ENCODE results near the gene SLCO3A1.

The SLCO3A1 gene

DNA sequence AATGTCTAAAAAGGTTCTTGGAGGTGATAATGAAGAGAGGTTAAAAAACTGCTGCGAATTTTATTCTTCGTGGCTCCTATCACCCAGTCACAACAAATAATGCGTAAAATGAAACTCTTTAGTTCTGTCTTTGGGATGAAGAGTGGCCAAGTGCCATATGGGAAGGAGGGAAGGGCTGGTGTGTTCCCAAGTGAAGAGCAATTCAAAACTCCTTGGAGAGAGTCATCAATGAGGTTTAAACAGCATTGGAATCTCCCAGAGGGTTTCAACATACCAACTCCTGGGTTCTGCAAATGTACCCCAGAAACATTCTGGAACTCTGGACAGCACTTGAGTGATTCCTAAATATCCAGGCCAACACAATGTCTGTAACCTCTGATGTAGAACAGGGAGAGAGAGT is 45.3 kb downstream of the SLCO3A1 start:
- no peak for DNase-seq (ENCODE audit: low read depth)
- no peak overlapping the region for H3K4me3 ChIP-seq (ENCODE audit: low read length)
- TF ChIP-seq, protein P1, sequence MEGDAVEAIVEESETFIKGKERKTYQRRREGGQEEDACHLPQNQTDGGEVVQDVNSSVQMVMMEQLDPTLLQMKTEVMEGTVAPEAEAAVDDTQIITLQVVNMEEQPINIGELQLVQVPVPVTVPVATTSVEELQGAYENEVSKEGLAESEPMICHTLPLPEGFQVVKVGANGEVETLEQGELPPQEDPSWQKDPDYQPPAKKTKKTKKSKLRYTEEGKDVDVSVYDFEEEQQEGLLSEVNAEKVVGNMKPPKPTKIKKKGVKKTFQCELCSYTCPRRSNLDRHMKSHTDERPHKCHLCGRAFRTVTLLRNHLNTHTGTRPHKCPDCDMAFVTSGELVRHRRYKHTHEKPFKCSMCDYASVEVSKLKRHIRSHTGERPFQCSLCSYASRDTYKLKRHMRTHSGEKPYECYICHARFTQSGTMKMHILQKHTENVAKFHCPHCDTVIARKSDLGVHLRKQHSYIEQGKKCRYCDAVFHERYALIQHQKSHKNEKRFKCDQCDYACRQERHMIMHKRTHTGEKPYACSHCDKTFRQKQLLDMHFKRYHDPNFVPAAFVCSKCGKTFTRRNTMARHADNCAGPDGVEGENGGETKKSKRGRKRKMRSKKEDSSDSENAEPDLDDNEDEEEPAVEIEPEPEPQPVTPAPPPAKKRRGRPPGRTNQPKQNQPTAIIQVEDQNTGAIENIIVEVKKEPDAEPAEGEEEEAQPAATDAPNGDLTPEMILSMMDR (IDR thresholded peaks at IDR 0.05; ENCODE audit: insufficient read depth, low read depth, low read length, missing control alignments), result no peak

DNA sequence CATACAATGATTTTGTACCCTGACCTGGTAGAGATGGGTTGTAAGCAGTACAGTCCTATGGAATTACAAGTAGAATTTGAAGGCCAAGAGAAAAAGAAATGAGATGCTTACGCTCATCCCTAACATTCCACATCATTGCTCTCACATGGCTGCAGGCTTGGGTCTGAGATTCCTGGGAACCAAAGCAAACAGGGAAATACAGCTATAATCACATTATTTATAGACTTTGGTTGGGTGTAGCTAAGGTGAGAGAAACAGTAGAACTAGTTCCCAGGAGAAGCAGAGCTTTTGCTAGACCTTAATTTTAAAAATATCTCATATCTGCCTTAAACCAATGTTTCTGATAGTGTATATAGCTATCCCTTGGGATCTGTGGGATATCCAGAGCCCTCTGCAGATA is 51.4 kb downstream of the SLCO3A1 start:
- no peak for DNase-seq (ENCODE audit: low read depth)
- TF ChIP-seq, protein P1 (IDR thresholded peaks at IDR 0.05; ENCODE audit: insufficient read depth, low read depth, low read length, missing control alignments), result no peak

DNA sequence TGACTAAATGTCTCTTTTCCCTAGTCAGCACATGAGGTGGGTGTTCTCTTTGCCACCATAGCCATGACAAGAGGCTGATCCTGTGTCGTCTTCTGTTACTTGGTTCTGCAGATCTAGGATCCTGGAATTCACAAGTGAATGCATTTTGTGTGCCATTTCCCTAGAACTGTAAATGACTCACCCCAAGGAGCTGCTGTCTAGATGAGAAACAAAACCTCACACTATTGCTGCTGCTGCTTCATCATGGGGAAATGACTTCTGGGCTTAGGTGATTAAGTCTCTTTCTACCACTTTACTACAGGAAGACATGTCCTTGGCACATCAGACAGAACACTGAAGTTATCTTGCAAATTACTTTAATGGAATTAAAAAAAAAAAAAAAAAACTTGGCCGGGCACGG is 54.9 kb downstream of the SLCO3A1 start:
- H3K4me3 ChIP-seq (ENCODE audit: low read length), result no peak overlapping the region
- peak; percentile 82 for DNase-seq (ENCODE audit: low read depth)
- TF ChIP-seq, protein P1 (IDR thresholded peaks at IDR 0.05; ENCODE audit: insufficient read depth, low read depth, low read length, missing control alignments), result no peak

More for the DNA sequence above, 51.4 kb downstream of the SLCO3A1 start:
- H3K4me3 ChIP-seq (ENCODE audit: low read length), result no peak overlapping the region

DNA sequence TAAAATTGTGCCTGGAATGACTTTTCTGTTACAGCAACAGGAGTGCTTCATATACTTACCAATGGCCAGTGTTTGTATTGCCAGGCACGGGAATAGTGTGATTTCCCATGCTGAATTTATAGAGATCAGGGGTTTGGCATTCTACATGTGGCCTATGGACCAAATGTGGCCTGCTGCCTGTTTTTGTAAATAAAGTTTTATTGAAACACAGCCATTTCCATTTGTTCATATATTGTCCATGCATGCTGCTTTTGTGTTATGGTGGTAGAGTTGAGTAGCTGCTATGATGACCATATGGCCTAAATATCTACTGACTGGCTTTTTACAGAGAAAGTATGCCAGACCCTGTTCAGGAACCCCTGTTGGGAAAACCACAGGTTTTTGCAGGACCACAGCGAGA is 55.6 kb downstream of the SLCO3A1 start:
- no peak overlapping the region for H3K4me3 ChIP-seq (ENCODE audit: low read length)
- no peak for DNase-seq (ENCODE audit: low read depth)
- TF ChIP-seq, protein P1 (IDR thresholded peaks at IDR 0.05; ENCODE audit: insufficient read depth, low read depth, low read length, missing control alignments), result no peak

DNA sequence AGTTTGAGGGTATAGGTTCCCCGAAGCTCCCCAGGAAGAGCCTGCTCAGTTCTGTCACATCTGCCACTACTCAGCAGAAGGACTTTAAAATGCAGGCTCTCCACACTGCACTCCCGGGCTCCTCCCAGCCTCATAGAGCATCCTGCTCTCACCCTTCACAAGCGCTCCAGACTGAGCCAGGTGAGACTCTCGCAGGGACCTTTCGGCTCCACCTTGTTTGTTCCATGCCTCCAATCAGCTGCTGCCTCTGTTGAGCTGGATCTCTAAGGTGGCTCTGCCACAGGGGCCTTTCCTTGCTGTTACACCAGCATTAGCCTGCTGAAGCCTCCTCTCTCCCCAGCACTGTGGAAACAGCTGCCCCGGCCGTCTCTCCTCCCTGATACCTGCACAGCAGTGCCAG is 56.1 kb downstream of the SLCO3A1 start:
- no peak for DNase-seq (ENCODE audit: low read depth)
- no peak overlapping the region for H3K4me3 ChIP-seq (ENCODE audit: low read length)
- TF ChIP-seq, protein P1 (IDR thresholded peaks at IDR 0.05; ENCODE audit: insufficient read depth, low read depth, low read length, missing control alignments), result no peak

DNA sequence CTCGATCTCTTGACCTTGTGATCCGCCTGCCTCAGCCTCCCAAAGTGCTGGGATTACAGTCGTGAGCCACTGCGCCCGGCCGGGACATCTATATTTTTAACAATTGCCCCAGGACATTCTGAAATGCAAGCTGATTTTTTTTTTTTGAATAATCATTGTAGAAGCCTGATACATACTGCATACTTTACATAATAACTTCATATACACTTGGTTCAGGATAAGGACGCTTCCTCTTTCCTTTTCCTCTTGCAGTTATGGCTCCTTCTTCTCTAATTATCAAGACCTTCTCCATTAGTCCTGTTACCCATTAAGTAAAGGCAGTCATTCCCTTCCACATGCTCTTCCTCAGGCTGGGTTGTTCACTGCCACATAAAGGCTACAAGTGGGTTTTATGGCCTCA is 58.3 kb downstream of the SLCO3A1 start:
- no peak overlapping the region for H3K4me3 ChIP-seq (ENCODE audit: low read length)
- DNase-seq (ENCODE audit: low read depth), result no peak
- TF ChIP-seq, protein P1 (IDR thresholded peaks at IDR 0.05; ENCODE audit: insufficient read depth, low read depth, low read length, missing control alignments), result no peak

DNA sequence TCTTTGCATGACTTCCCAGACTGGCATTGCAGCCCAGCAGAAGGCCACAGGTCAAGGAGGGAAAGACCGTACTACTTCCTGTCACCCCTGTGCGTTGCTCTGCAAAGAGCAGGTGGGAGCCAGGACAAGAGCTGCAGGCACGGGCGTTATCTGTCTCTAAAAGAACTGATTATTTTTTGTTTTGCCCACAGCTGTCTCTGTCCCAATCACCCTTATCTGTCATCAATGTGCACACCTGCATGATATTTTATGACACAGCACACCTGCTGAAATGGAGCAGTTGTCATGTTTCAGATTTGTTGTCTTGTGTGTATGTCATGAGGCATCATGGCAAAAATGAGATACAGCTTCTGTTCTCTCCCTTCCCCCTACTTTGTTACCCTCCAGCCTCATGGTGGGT is 58.8 kb downstream of the SLCO3A1 start:
- TF ChIP-seq, protein P1 (IDR thresholded peaks at IDR 0.05; ENCODE audit: insufficient read depth, low read depth, low read length, missing control alignments), result no peak
- H3K4me3 ChIP-seq (ENCODE audit: low read length), result no peak overlapping the region
- no peak for DNase-seq (ENCODE audit: low read depth)

Data from epithelial cell of esophagus (primary cell).